Neural cell (in vitro differentiated cells): ENCODE measurements around the gene SNX27. TPM values are rescaled to one million over a fixed set of nuclear protein-coding genes. Genes with fewer than 3 reads are reported as not detected.

Experiments
- H2AFZ ChIP-seq: fragments of 200-600, 300-800 bp; sonication (generic), shearing (Covaris generic); 2 replicates; pipeline ENCODE4 v1.6.0; 2014; ENCODE audit warnings: low read depth, mild to moderate bottlenecking, antibody characterized with exemption, low read length, moderate library complexity
- H3F3A ChIP-seq: fragments of 200-600 bp; shearing (Covaris generic); 2 replicates; pipeline ENCODE4 v1.6.1; 2016; ENCODE audit warnings: mild to moderate bottlenecking, moderate library complexity, mixed read lengths, antibody characterized with exemption, low read length; ENCODE audit not compliant: insufficient read depth, poor library complexity, severe bottlenecking
- H3K27ac ChIP-seq: fragments of 200-600, 300-800 bp; sonication (generic), shearing (Covaris generic); 2 replicates; pipeline ENCODE4 v1.5.1; 2014; ENCODE audit warnings: mild to moderate bottlenecking, low read length, moderate library complexity
- H3K27me3 ChIP-seq: fragments of 300-800, 200-600 bp; sonication (generic), shearing (Covaris generic); 2 replicates; pipeline ENCODE4 v1.6.0; 2014; ENCODE audit warnings: mild to moderate bottlenecking, low read depth, low read length, moderate library complexity; ENCODE audit not compliant: insufficient read depth
- H3K36me3 ChIP-seq: fragments of 300-800, 200-600 bp; sonication (generic), shearing (Covaris generic); 2 replicates; pipeline ENCODE4 v1.5.1; 2014; ENCODE audit warnings: mild to moderate bottlenecking, antibody characterized with exemption, low read length, moderate library complexity; ENCODE audit not compliant: insufficient read depth
- H3K4me2 ChIP-seq: fragments of 300-800, 200-600 bp; sonication (generic), shearing (Covaris generic); 2 replicates; pipeline ENCODE4 v1.6.0; 2014; ENCODE audit warnings: mild to moderate bottlenecking, low read length
- H3K4me3 ChIP-seq: fragments of 300-800, 200-600 bp; sonication (generic), shearing (Covaris generic); 2 replicates; pipeline ENCODE4 v1.5.1; 2014; ENCODE audit warnings: mild to moderate bottlenecking, low read length, moderate library complexity
- H3K79me2 ChIP-seq: fragments of 200-600 bp; shearing (Covaris generic); replicated peaks from 2 replicates; pipeline ENCODE4 v1.6.0; 2014; ENCODE audit warnings: mild to moderate bottlenecking, low read length, moderate library complexity; ENCODE audit not compliant: insufficient read depth
- H3K9ac ChIP-seq: fragments of 300-800, 200-600 bp; sonication (generic), shearing (Covaris generic); 2 replicates; pipeline ENCODE4 v1.6.1; 2016; ENCODE audit warnings: mild to moderate bottlenecking, low read length, mixed read lengths
- H3K9me2 ChIP-seq: fragments of 200-600 bp; shearing (Covaris generic); 2 replicates; pipeline ENCODE4 v1.6.1; 2016; ENCODE audit warnings: mild to moderate bottlenecking, low read length, mixed read lengths; ENCODE audit not compliant: insufficient read depth
- H3K9me3 ChIP-seq: fragments of 200-600, 300-800 bp; sonication (generic), shearing (Covaris generic); 2 replicates; pipeline ENCODE4 v1.6.1; 2016; ENCODE audit warnings: mild to moderate bottlenecking, mixed run types, low read length, moderate library complexity, mixed read lengths
- H4K20me1 ChIP-seq: fragments of 200-600 bp; shearing (Covaris generic); 2 replicates; pipeline ENCODE4 v1.6.1; 2016; ENCODE audit warnings: mild to moderate bottlenecking, mixed run types; ENCODE audit not compliant: insufficient read depth
- CTCF ChIP-seq: fragments of 450-650 bp; IDR thresholded peaks from 2 replicates; pipeline ENCODE4 v1.5.1; 2014; ENCODE audit warnings: antibody characterized with exemption, mild to moderate bottlenecking, moderate library complexity; ENCODE audit not compliant: poor library complexity, severe bottlenecking
- EP300 ChIP-seq: fragments of 450-650 bp; conservative IDR thresholded peaks from 2 replicates; pipeline ENCODE4 v1.6.1; 2014; ENCODE audit warnings: antibody characterized with exemption, mild to moderate bottlenecking, moderate library complexity; ENCODE audit not compliant: poor library complexity, severe bottlenecking
- EZH2 ChIP-seq: fragments of 200-600, 300-800 bp; shearing (Covaris generic), sonication (generic); IDR thresholded peaks from 2 replicates; pipeline ENCODE4 v1.6.1; 2014; ENCODE audit warnings: antibody characterized with exemption, low read length, borderline replicate concordance, mild to moderate bottlenecking; ENCODE audit not compliant: insufficient read depth, poor library complexity, severe bottlenecking
- MXI1 ChIP-seq: fragments of 450-650 bp; conservative IDR thresholded peaks from 2 replicates; pipeline ENCODE4 v1.6.1; 2014; ENCODE audit warnings: antibody characterized with exemption, mild to moderate bottlenecking; ENCODE audit not compliant: poor library complexity, severe bottlenecking
- POLR2AphosphoS5 ChIP-seq: IDR thresholded peaks from 2 replicates; pipeline ENCODE4 v1.6.1; 2012
- RAD21 ChIP-seq: fragments of 450-650 bp; conservative IDR thresholded peaks from 2 replicates; pipeline ENCODE4 v1.6.1; 2014; ENCODE audit warnings: antibody characterized with exemption, mild to moderate bottlenecking, moderate library complexity
- REST ChIP-seq: IDR thresholded peaks from 2 replicates; pipeline ENCODE4 v1.6.1; 2012; ENCODE audit warnings: borderline replicate concordance
- SMC3 ChIP-seq: fragments of 450-650 bp; conservative IDR thresholded peaks from 2 replicates; pipeline ENCODE4 v1.6.1; 2014; ENCODE audit warnings: antibody characterized with exemption, mild to moderate bottlenecking, moderate library complexity; ENCODE audit not compliant: poor library complexity
- TAF1 ChIP-seq: IDR thresholded peaks from 2 replicates; pipeline ENCODE4 v1.6.1; 2012; ENCODE audit warnings: low read depth
- polyA plus RNA-seq: library from polyadenylated mRNA; depleted of rRNA; stranded (reverse); fragments of >200 nt; gene quantifications from 2 replicates; pipeline ENCODE4 v1.2.3, GENCODE V29; 2014

SNX27 gene
- polyA plus RNA-seq, 1 donor from 2014 or later, result 30.2 TPM

GRCh38 chr1:151737479-151737878 lies 125.6 kb downstream of the SNX27 start:
- Histone ChIP-seq H3K79me2 (no peaks in the 10 kb centered on the region), H4K20me1 (no peaks in the 10 kb centered on the region), H3K27ac (no peak overlapping the region), H3K9me2 (no peaks in the 10 kb centered on the region), H3K9me3 (peaks cover 6% of the 10 kb centered on the region), H3K27me3 (no peaks in the 10 kb centered on the region), H2AFZ (no peak overlapping the region), H3K36me3 (no peaks in the 10 kb centered on the region), H3K9ac (no peak overlapping the region), H3K4me3 (no peak overlapping the region), H3K4me2 (no peak overlapping the region), H3F3A (no peaks in the 10 kb centered on the region)
- TF ChIP-seq RAD21 (no peak), EZH2 (no peak), TAF1 (no peak), POLR2AphosphoS5 (no peak), MXI1 (no peak), REST (no peak), SMC3 (no peak), CTCF (no peak), EP300 (no peak)

GRCh38 chr1:151739590-151740355 lies 127.9 kb downstream of the SNX27 start:
- Histone ChIP-seq H3K27ac (no peak overlapping the region), H2AFZ (no peak overlapping the region), H3K9me2 (no peaks in the 10 kb centered on the region), H3F3A (no peaks in the 10 kb centered on the region), H3K9ac (no peak overlapping the region), H3K27me3 (no peaks in the 10 kb centered on the region), H3K9me3 (peaks cover 6% of the 10 kb centered on the region), H3K4me2 (no peak overlapping the region), H3K4me3 (no peak overlapping the region), H4K20me1 (no peaks in the 10 kb centered on the region), H3K36me3 (no peaks in the 10 kb centered on the region), H3K79me2 (no peaks in the 10 kb centered on the region)
- TF ChIP-seq EZH2, result no peak
- no peak for TF ChIP-seq REST
- TF ChIP-seq EP300, result no peak
- TF ChIP-seq RAD21, result no peak
- no peak for TF ChIP-seq POLR2AphosphoS5
- no peak for TF ChIP-seq MXI1
- TF ChIP-seq SMC3, result no peak
- TF ChIP-seq CTCF, result no peak
- no peak for TF ChIP-seq TAF1
